ENCODE results near the gene SLC25A46. TPM values are rescaled to one million over a fixed set of nuclear protein-coding genes. Genes with fewer than 3 reads are reported as not detected.
"Not testable (repeated sequence)": the region's sequence is repeated elsewhere in the genome, so short reads cannot be mapped to it uniquely, and the experiment has no call there.

SLC25A46 gene
- total and polyA plus RNA-seq, 7 donors = 25.7 to 71.7 (median 51.6) TPM

GRCh38 chr5:110726249-110727024 lies 12.4 kb upstream of the SLC25A46 start, which contains the start of gene TMEM232:
Gene TMEM232 (minus strand): TSS chr5:110726671. CDS start chr5:110667352, 59,319 bp downstream.
- Histone ChIP-seq H3K27me3 (no peaks in the 10 kb centered on the region), H3K9me3 (no peaks in the 10 kb centered on the region), H3K4me3 (peak within 1 kb of the TSS; percentile 20 to 47 (median 44)), H3K36me3 (no peaks in the 10 kb centered on the region), H3K4me1 (peaks cover 0 to 4% (median 4%) of the 10 kb centered on the region in 4 donors), H3K27ac (no peak within 1 kb of the TSS)
- TF ChIP-seq EP300 (IDR thresholded peaks at IDR 0.05) (no peak), CTCF (IDR thresholded peaks at IDR 0.05) (no peak), POLR2AphosphoS5 (IDR thresholded peaks at IDR 0.05) (no peak), POLR2A (IDR thresholded peaks at IDR 0.05) (no peak)
- 32 to 33% methylated on average over 17 of the region's 17 CpGs for WGBS, 2 donors
- peak; percentile 81 for DNase-seq
- intact Hi-C loops (cut with DNase I) = no loop called here

- 23 to 34% methylated on average over 5 of the region's 5 CpGs for WGBS, 2 donors
- DNase-seq = no peak
- peaks cover 0 to 4% (median 4%) of the 10 kb centered on the region in 4 donors for H3K4me1 ChIP-seq
- no peak overlapping the region for H3K27ac ChIP-seq
- H3K36me3 ChIP-seq = no peaks in the 10 kb centered on the region
- no peaks in the 10 kb centered on the region for H3K27me3 ChIP-seq
- intact Hi-C loops (cut with DNase I) = no loop called here
- H3K4me3 ChIP-seq = peak overlapping the region; percentile 20 to 47 (median 44)
- no peaks in the 10 kb centered on the region for H3K9me3 ChIP-seq
- TF ChIP-seq EP300 (IDR thresholded peaks at IDR 0.05) (no peak), POLR2A (IDR thresholded peaks at IDR 0.05) (no peak), POLR2AphosphoS5 (IDR thresholded peaks at IDR 0.05) (no peak), CTCF (IDR thresholded peaks at IDR 0.05) (peak in 1 of 4 experiments; percentile 16)
These were observed 11.8 kb upstream of the SLC25A46 start for GRCh38 chr5:110727025-110727314.

- H3K27me3 ChIP-seq; H3K4me1 ChIP-seq; H3K27ac ChIP-seq; H3K36me3 ChIP-seq; DNase-seq; H3K9me3 ChIP-seq; H3K4me3 ChIP-seq; intact Hi-C loops (cut with DNase I): not testable (repeated sequence)
- 95 to 98% methylated on average over 2 of the region's 2 CpGs for WGBS, 2 donors
These were observed 7.3 kb upstream of the SLC25A46 start for GRCh38 chr5:110731499-110731898.

- TF ChIP-seq EP300 (IDR thresholded peaks at IDR 0.05) = no peak
- no peak for TF ChIP-seq POLR2AphosphoS5 (IDR thresholded peaks at IDR 0.05)
- no peak for TF ChIP-seq POLR2A (IDR thresholded peaks at IDR 0.05)
- no peak for TF ChIP-seq CTCF (IDR thresholded peaks at IDR 0.05)
- Histone ChIP-seq H3K4me1 (peaks cover 0 to 5% (median 0%) of the 10 kb centered on the region in 4 donors), H3K27me3 (no peaks in the 10 kb centered on the region), H3K9me3 (no peaks in the 10 kb centered on the region), H3K36me3 (no peaks in the 10 kb centered on the region), H3K4me3 (no peak overlapping the region), H3K27ac (no peak overlapping the region)
- DNase-seq = no peak
- intact Hi-C loops (cut with DNase I) = no loop called here
- WGBS, 2 donors = 93 to 94% methylated on average over 2 of the region's 2 CpGs
These were observed 4.7 kb upstream of the SLC25A46 start for GRCh38 chr5:110734101-110734500.

- WGBS, 2 donors = 11 to 45% methylated on average over 1 of the region's 1 CpG
- Histone ChIP-seq H3K27ac (no peak overlapping the region), H3K4me3 (no peak overlapping the region), H3K36me3 (no peaks in the 10 kb centered on the region), H3K9me3 (no peaks in the 10 kb centered on the region), H3K27me3 (no peaks in the 10 kb centered on the region), H3K4me1 (peaks cover 0 to 17% (median 10%) of the 10 kb centered on the region in 4 donors)
- intact Hi-C loops (cut with DNase I) = loop anchor here (5.0 kb wide), 1 partner anchor 357 kb away; the partner anchor contains the start of gene WDR36
- no peak for TF ChIP-seq CTCF (IDR thresholded peaks at IDR 0.05)
- TF ChIP-seq EP300 (IDR thresholded peaks at IDR 0.05) = no peak
- TF ChIP-seq POLR2AphosphoS5 (IDR thresholded peaks at IDR 0.05) = no peak
- DNase-seq = no peak
These were observed 3.3 kb upstream of the SLC25A46 start for GRCh38 chr5:110735556-110735955.
